ENCODE data around the gene PKDCC.

DNA sequence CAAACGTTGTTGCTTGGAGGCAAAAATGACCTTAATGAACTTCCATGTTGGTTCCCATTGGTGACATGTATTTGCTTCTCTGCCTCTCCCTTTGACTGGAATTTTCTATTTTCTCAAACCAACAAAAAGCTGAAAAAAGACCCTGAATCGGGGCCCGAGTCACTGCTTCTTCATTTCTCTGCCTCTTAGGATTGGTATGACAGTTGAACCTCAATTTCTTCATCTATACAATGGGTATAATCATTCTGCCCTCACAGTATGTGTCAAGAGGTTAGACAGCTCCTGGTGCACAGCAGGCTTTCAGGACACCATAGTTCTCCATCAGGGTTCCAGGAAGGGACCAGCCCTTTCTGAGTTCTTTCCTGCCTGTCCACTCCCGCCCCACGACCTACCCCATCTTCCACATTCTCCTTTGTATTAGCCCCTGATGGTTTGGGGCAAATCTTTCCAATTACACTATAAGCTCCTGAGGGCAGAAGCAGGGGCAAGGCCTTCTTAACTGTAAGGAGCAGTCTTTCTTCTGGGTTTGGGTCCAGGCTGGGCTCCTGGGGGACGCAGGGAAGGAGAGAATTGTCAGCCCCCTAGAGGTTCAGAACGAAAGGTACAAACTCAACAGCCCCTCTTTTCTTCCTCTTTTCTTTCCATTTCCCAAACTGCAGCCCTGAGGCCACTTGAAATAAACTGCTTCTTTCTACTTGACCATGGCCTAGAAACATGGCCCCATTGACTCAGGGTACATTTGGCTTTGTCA lies 6.3 kb upstream of the PKDCC start:
- TF ChIP-seq, protein P1, sequence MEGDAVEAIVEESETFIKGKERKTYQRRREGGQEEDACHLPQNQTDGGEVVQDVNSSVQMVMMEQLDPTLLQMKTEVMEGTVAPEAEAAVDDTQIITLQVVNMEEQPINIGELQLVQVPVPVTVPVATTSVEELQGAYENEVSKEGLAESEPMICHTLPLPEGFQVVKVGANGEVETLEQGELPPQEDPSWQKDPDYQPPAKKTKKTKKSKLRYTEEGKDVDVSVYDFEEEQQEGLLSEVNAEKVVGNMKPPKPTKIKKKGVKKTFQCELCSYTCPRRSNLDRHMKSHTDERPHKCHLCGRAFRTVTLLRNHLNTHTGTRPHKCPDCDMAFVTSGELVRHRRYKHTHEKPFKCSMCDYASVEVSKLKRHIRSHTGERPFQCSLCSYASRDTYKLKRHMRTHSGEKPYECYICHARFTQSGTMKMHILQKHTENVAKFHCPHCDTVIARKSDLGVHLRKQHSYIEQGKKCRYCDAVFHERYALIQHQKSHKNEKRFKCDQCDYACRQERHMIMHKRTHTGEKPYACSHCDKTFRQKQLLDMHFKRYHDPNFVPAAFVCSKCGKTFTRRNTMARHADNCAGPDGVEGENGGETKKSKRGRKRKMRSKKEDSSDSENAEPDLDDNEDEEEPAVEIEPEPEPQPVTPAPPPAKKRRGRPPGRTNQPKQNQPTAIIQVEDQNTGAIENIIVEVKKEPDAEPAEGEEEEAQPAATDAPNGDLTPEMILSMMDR (IDR thresholded peaks at IDR 0.05): no peak
- TF ChIP-seq POLR2A (IDR thresholded peaks at IDR 0.05): no peak
- no peak for TF ChIP-seq EP300 (IDR thresholded peaks at IDR 0.05)

Data from tibial nerve (tissue), 4 donors.